ENCODE results near the gene MFSD12.

DNA sequence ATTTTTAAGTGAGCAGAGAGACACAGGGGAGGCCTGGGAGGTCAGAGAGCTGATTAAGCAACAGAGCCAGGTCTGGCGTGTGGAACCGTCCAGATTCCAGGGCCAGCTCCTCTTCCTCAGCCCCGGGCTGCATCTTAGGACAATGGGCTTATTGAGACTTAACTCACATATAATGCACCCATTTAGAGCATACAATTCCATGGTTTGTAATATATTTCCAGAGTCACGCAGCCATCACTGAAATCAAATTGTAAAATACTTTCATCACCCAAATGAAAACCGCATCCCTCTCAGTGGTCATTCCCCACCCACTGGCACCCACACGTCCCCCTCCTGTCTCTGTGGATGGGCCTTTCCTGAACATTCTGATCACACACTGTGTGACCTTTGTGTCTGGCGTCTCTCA is 13.2 kb upstream of the MFSD12 start:
- TF ChIP-seq, protein P1, sequence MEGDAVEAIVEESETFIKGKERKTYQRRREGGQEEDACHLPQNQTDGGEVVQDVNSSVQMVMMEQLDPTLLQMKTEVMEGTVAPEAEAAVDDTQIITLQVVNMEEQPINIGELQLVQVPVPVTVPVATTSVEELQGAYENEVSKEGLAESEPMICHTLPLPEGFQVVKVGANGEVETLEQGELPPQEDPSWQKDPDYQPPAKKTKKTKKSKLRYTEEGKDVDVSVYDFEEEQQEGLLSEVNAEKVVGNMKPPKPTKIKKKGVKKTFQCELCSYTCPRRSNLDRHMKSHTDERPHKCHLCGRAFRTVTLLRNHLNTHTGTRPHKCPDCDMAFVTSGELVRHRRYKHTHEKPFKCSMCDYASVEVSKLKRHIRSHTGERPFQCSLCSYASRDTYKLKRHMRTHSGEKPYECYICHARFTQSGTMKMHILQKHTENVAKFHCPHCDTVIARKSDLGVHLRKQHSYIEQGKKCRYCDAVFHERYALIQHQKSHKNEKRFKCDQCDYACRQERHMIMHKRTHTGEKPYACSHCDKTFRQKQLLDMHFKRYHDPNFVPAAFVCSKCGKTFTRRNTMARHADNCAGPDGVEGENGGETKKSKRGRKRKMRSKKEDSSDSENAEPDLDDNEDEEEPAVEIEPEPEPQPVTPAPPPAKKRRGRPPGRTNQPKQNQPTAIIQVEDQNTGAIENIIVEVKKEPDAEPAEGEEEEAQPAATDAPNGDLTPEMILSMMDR (IDR thresholded peaks at IDR 0.05): no peak
- no peak for TF ChIP-seq ZFX (IDR thresholded peaks at IDR 0.05; ENCODE audit: borderline replicate concordance)

All from 22Rv1 (cell line).